Gastrocnemius medialis (tissue), 4 donors: ENCODE measurements around the gene RBM33.

Experiments
- POLR2A ChIP-seq, 2 donors: fragments of 450-650 bp; IDR thresholded peaks; one replicate each; pipeline ENCODE4 v1.6.1; 2017; ENCODE audit warnings: antibody characterized with exemption in 2 of 2, mild to moderate bottlenecking in 2 of 2, moderate library complexity in 2 of 2
- TF ChIP-seq, protein P1 (sequence below), 5 experiments: fragments of 450-650 bp in 3 of 5; fragments of 200-600 bp in 2 of 5; sonication (generic) in 2 of 5; IDR thresholded peaks in 4 of 5; conservative IDR thresholded peaks in 1 of 5; 1 replicate in 4 of 5; 2 replicates in 1 of 5; pipeline ENCODE4 v1.5.1; 2016 to 2019; ENCODE audit warnings: antibody characterized with exemption in 5 of 5, mild to moderate bottlenecking in 3 of 5, moderate library complexity in 3 of 5

- TF ChIP-seq, protein P1, sequence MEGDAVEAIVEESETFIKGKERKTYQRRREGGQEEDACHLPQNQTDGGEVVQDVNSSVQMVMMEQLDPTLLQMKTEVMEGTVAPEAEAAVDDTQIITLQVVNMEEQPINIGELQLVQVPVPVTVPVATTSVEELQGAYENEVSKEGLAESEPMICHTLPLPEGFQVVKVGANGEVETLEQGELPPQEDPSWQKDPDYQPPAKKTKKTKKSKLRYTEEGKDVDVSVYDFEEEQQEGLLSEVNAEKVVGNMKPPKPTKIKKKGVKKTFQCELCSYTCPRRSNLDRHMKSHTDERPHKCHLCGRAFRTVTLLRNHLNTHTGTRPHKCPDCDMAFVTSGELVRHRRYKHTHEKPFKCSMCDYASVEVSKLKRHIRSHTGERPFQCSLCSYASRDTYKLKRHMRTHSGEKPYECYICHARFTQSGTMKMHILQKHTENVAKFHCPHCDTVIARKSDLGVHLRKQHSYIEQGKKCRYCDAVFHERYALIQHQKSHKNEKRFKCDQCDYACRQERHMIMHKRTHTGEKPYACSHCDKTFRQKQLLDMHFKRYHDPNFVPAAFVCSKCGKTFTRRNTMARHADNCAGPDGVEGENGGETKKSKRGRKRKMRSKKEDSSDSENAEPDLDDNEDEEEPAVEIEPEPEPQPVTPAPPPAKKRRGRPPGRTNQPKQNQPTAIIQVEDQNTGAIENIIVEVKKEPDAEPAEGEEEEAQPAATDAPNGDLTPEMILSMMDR (IDR thresholded peaks at IDR 0.05 in 4 of 5, conservative IDR thresholded peaks at IDR 0.05 in 1 of 5): no peak
- no peak for TF ChIP-seq POLR2A (IDR thresholded peaks at IDR 0.05)
These were observed 41.3 kb downstream of the RBM33 start for GRCh38 chr7:155685791-155686160.
